Activated CD8-positive, alpha-beta T cell treated with anti-CD3 and anti-CD28 coated beads for 36 hours (primary cell): ENCODE measurements around the gene PRG3. TPM values are rescaled to one million over a fixed set of nuclear protein-coding genes. Genes with fewer than 3 reads are reported as not detected.

ENCODE experiments used
- ATAC-seq: fragments of 200-7000 bp; cut with Tn5 transposase; one replicate; pipeline ENCODE4 v1.10.0; 2021; ENCODE audit warnings: mild to moderate bottlenecking, moderate library complexity
- CTCF ChIA-PET: fragments of 350-600 bp; sonication (Branson Sonifier 250); formaldehyde crosslinking; loops from one replicate; lab custom pipeline; 2021; ENCODE audit warnings: antibody characterized with exemption; lab: Charles Lee
- POLR2A ChIA-PET: fragments of 350-600 bp; sonication (Branson Sonifier 250); formaldehyde crosslinking; loops from one replicate; lab custom pipeline; 2021; ENCODE audit warnings: antibody characterized with exemption; lab: Charles Lee
- DNase-seq: peaks from one replicate; pipeline ENCODE4 v3.0.0-alpha.2; 2020
- H3K27ac Mint-ChIP-seq: one replicate; pipeline ENCODE4 v1.8.0; 2021; ENCODE audit warnings: mild to moderate bottlenecking, mixed read lengths
- H3K27me3 Mint-ChIP-seq: one replicate; pipeline ENCODE4 v1.8.0; 2021; ENCODE audit warnings: mixed read lengths
- H3K36me3 Mint-ChIP-seq: one replicate; pipeline ENCODE4 v1.8.0; 2021; ENCODE audit warnings: low read depth, mixed read lengths
- H3K4me1 Mint-ChIP-seq: one replicate; pipeline ENCODE4 v1.8.0; 2021; ENCODE audit warnings: low read depth, mixed read lengths
- H3K4me3 Mint-ChIP-seq: one replicate; pipeline ENCODE4 v1.8.0; 2021; ENCODE audit warnings: mild to moderate bottlenecking, moderate library complexity, mixed read lengths
- H3K9me3 Mint-ChIP-seq: one replicate; pipeline ENCODE4 v1.8.0; 2021; ENCODE audit warnings: mixed read lengths
- intact Hi-C: fragments of 100-400 bp; cut with micrococcal nuclease; formaldehyde crosslinking; loops from one replicate; pipeline ENCODE4 v1.10.0; 2022
- total RNA-seq, 2 experiments: library from RNA; stranded (reverse); gene quantifications; one replicate each; pipeline ENCODE4 v1.2.3, GENCODE V29; 2021
- TF ChIP-seq, protein P1 (sequence below): fragments of 200-600 bp; IDR thresholded peaks from one replicate; pipeline ENCODE4 v1.8.0; 2022; ENCODE audit warnings: antibody characterized with exemption, mild to moderate bottlenecking

The PRG3 gene
- total RNA-seq, 2 experiments from 2014 or later = not detected

DNA sequence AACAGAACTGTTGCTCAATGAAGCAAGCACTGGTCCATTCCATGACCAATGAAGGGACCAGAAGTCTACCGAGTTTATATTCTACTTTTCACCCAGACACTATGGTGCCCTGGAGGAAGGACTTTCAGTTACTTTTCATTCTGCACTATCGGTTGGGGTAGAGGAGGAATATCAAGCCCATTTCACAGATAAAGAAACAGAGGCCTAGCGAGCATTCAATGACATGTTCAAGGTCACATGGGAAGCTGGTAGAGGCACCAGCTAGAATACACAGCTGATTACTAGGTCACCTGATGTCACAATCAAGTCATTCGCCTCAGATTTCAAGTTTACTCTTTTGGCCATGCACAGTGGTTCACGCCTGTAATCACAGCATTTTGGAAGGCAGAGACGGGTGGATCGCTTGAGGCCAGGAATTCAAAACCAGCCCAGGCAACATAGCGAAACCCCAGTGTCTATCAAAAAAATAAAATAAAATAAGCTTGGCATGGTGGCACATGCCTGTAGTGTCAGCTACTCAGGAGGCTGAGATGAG, 27.1 kb upstream of the PRG3 start:
- Mint-ChIP-seq H3K36me3 (peaks cover 72% of the 10 kb centered on the region), H3K27me3 (no peaks in the 10 kb centered on the region), H3K9me3 (no peaks in the 10 kb centered on the region), H3K4me1 (peaks cover 71% of the 10 kb centered on the region), H3K27ac (peak overlapping the region; percentile 88), H3K4me3 (no peak overlapping the region)
- TF ChIP-seq, protein P1, sequence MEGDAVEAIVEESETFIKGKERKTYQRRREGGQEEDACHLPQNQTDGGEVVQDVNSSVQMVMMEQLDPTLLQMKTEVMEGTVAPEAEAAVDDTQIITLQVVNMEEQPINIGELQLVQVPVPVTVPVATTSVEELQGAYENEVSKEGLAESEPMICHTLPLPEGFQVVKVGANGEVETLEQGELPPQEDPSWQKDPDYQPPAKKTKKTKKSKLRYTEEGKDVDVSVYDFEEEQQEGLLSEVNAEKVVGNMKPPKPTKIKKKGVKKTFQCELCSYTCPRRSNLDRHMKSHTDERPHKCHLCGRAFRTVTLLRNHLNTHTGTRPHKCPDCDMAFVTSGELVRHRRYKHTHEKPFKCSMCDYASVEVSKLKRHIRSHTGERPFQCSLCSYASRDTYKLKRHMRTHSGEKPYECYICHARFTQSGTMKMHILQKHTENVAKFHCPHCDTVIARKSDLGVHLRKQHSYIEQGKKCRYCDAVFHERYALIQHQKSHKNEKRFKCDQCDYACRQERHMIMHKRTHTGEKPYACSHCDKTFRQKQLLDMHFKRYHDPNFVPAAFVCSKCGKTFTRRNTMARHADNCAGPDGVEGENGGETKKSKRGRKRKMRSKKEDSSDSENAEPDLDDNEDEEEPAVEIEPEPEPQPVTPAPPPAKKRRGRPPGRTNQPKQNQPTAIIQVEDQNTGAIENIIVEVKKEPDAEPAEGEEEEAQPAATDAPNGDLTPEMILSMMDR = no peak
- ATAC-seq (no peak), DNase-seq (no peak)
- ChIA-PET CTCF (interaction anchor here (0.8 to 3.8 kb wide), 4 partner anchors 10 to 49 kb away, joined by 3 to 14 read pairs (median 6); no protein-coding TSS in a partner anchor), POLR2A (interaction anchor here (1.7 to 19.8 kb wide), 2 partner anchors 14 to 15 kb away, joined by 4 to 264 read pairs; partner anchors contain the start of gene SLC43A3)
- intact Hi-C loops = loop anchor here (2.0 kb wide), 1 partner anchor 17 kb away; no protein-coding TSS in a partner anchor

DNA sequence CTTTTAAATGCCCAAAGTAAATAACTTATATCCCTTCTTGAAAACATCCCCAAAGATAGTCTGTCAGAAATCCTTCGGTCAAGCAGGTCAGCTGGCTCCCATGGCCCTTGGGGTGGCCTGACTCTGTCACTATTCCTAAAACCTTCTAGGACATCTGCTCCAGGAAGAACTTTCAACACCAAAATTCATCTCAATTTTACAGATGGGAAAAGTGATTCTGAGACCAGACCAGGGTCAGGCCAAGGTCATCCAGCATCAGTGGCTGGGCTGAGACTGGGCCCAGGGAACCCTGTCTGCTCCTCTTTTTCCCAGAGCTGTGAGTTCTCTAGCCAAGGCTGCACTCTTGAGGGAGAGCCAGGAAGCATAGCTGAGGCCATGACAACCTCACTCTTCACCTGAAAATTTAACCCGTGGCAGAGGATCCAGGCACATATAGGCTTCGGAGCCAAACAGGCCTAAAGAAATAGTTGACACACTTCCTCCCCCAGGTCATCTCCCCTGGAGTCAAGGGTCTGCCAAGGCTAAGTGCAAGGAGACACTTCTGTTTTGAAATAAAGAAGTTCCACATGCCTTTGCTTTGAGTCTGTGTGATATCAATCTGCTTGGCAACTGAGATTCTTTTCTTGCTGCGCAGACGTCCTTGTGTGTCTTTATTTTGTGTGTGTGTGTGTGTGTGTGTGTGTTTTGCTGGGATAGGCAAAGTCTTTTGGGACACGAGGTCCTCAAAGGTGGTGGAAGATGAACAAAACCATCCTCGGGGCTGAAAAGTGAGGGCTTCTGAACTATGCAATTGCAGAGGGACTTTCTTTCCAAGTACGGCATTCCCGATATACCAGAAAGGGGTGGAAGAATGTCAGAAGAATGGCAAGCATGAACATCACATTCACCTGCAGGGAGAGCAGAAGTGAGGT, 26.3 kb upstream of the PRG3 start:
- Mint-ChIP-seq H3K36me3 (peaks cover 68% of the 10 kb centered on the region), H3K27ac (peak overlapping the region; percentile 88), H3K4me3 (no peak overlapping the region), H3K4me1 (peaks cover 68% of the 10 kb centered on the region), H3K9me3 (no peaks in the 10 kb centered on the region), H3K27me3 (no peaks in the 10 kb centered on the region)
- POLR2A ChIA-PET = interaction anchor here (0.6 to 19.8 kb wide), 7 partner anchors 11 to 241 kb away, joined by 3 to 264 read pairs (median 3); partner anchors contain the start of genes SLC43A1 and SLC43A3
- TF ChIP-seq, protein P1 = no peak
- DNase-seq (no peak), ATAC-seq (no peak)
- intact Hi-C loops = loop anchor here (2.0 kb wide), 1 partner anchor 18 kb away; no protein-coding TSS in a partner anchor
- CTCF ChIA-PET = interaction anchor here (1.0 to 3.8 kb wide), 9 partner anchors 15 to 122 kb away, joined by 3 to 14 read pairs (median 4); partner anchors contain the start of gene SLC43A3

DNA sequence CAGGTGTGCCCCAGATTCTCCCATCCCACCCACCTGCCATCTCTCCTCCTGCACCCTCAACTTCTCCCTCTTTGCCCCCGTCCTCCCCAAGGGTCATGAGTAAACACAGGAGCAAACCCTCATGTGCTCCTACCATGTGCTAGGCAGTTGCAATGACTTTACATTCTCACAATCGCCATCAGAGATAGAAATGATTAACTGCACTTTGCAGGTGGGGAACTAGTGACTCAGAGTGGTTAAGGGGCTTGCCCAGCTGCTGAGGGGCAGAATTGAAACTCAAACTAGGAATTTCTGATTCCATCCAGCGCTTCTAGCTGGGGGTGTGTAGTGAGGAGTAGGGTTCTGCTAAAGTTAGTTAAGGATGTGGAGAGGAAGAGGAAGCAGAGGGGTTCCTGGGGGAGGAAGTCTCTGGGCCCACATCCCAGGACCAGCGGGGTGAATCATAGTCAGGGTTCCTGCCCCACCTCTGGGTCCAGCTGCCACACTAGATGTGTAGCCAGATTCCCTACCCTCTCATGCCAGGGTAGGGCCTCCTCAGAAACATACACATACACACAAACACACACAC, 25.5 kb upstream of the PRG3 start:
- DNase-seq (peak; percentile 76), ATAC-seq (peak; percentile 84)
- Mint-ChIP-seq H3K27me3 (no peaks in the 10 kb centered on the region), H3K27ac (peak overlapping the region; percentile 88), H3K36me3 (peaks cover 64% of the 10 kb centered on the region), H3K9me3 (no peaks in the 10 kb centered on the region), H3K4me1 (peaks cover 63% of the 10 kb centered on the region), H3K4me3 (no peak overlapping the region)
- POLR2A ChIA-PET = interaction anchor here (0.8 to 19.8 kb wide), 6 partner anchors 10 to 242 kb away, joined by 3 to 264 read pairs (median 3); partner anchors contain the start of genes SLC43A1 and SLC43A3
- CTCF ChIA-PET = interaction anchor here (1.0 to 3.8 kb wide), 9 partner anchors 16 to 123 kb away, joined by 3 to 14 read pairs (median 4); partner anchors contain the start of gene SLC43A3
- TF ChIP-seq, protein P1 = no peak
- intact Hi-C loops = loop anchor here (2.0 kb wide), 1 partner anchor 18 kb away; no protein-coding TSS in a partner anchor

DNA sequence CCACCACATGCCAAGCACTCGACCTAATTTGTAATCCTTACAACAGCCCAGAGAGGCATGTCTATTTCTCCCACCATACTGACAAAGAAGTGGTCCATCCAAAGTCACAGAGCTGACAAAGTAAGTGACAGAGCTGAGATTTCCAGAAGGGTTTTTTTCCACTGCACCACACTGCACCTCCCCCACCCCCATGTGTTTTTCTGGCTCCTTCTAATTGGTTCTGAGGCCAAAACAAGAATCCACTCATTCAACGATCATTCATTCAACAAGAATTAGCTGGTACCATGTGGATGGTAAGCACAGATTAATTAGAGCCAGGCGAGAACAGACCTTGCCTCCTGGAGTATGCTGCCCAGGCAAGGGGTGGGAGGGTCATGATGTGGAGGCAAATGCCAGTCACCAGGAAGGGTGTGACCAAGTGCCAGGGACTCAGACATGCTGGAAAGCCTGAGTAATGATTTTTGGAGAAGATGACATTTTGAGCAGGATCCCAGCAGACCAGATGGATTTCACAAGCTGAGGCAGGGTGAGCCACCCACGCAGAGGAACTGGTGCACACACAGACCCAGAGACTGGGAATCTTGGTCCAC, 24.4 kb upstream of the PRG3 start:
- H3K36me3 Mint-ChIP-seq = peaks cover 58% of the 10 kb centered on the region
- CTCF ChIA-PET = interaction anchor here (1.4 to 3.8 kb wide), 6 partner anchors 17 to 88 kb away, joined by 4 to 14 read pairs (median 5); partner anchors contain the start of gene SLC43A3
- ATAC-seq (no peak), DNase-seq (no peak)
- H3K4me1 Mint-ChIP-seq = peaks cover 57% of the 10 kb centered on the region
- H3K9me3 Mint-ChIP-seq = no peaks in the 10 kb centered on the region
- peak overlapping the region; percentile 88 for H3K27ac Mint-ChIP-seq
- TF ChIP-seq, protein P1 = no peak
- no peaks in the 10 kb centered on the region for H3K27me3 Mint-ChIP-seq
- H3K4me3 Mint-ChIP-seq = no peak overlapping the region
- intact Hi-C loops = no loop called here
- POLR2A ChIA-PET = interaction anchor here (0.7 to 19.8 kb wide), 6 partner anchors 9 to 109 kb away, joined by 3 to 264 read pairs (median 3); partner anchors contain the start of gene SLC43A3
